ENCODE results near the gene ATP13A1.
"Not testable (repeated sequence)": the region's sequence is repeated elsewhere in the genome, so short reads cannot be mapped to it uniquely, and the experiment has no call there.

The ATP13A1 gene

GRCh38 chr19:19618219-19619051 is 45.0 kb downstream of the ATP13A1 start, which contains the start of gene PBX4:
Gene PBX4, minus strand, starts transcription at chr19:19618687. Its CDS starts 58 bp downstream, at chr19:19618629.
- peak; percentile 99 for DNase-seq

GRCh38 chr19:19615086-19615485 is 48.4 kb downstream of the ATP13A1 start:
- peak; percentile 34 to 44 for DNase-seq

GRCh38 chr19:19613506-19613905 is 50.0 kb downstream of the ATP13A1 start:
- DNase-seq, result no peak

- DNase-seq, result no peak
Measured at GRCh38 chr19:19610376-19611202, 52.9 kb downstream of the ATP13A1 start.

- DNase-seq, result not testable (repeated sequence)
Measured at GRCh38 chr19:19606686-19607085, 56.8 kb downstream of the ATP13A1 start.

- no peak for DNase-seq
Measured at GRCh38 chr19:19606021-19606420, 57.5 kb downstream of the ATP13A1 start.

- no peak for DNase-seq
Measured at GRCh38 chr19:19602713-19603324, 60.7 kb downstream of the ATP13A1 start.

- no peak for DNase-seq
Measured at GRCh38 chr19:19602136-19602712, 61.3 kb downstream of the ATP13A1 start.

GRCh38 chr19:19600793-19601330 is 62.6 kb downstream of the ATP13A1 start:
- DNase-seq, result no peak

GRCh38 chr19:19598728-19599451 is 64.6 kb downstream of the ATP13A1 start:
- peak; percentile 52 to 58 for DNase-seq

- peak; percentile 43 to 59 for DNase-seq
Measured at GRCh38 chr19:19597809-19598306, 65.6 kb downstream of the ATP13A1 start.

Measured in stimulated activated CD4-positive, alpha-beta T cell treated with anti-CD3 and anti-CD28 coated beads, Interleukin-2, amount 100 ng/mL, for 24 hours (primary cell).